ENCODE measurements around the gene HLCS.

Gene HLCS

DNA sequence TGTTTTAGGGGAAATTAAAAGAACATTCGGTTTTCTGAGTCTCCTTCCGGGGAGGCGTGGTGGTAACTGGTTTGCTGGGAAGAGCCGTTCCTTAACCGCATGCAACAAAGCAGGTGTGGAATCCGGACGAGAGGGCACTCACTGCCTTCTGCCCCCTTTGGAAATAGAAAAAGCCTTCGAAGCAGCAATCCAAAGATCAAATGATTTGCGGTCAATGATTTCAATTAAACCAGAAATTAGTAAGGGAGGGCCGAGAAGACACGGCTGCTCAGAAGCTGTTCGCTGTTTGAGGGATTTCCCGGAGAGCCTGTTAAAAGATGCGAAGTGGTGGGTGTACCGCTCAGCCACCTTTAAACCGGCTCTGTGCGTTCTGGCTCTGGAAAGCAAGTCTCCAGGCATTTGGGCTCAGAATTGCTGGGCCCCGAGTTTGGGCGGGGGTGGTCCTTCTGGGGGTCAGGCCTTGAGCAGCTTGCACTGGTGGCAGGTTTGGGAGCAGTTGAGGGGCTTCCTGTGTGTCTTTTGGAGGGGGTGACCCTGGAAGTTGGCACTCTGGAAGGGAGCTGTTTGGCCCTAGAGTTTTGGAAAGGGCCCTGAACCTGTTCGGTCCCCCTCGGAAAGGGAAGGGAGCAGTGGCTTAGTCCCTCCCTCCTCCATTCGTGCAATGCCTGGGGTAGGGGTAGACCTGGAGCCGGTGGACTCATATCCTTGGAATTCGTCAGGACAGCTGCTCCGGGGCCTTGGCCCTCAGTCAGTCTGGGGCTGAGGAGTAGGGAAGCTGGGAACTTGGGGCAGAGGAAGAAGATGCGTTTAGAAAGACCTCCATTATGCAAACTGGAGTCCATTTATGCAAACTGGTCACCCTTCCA, 264.5 kb downstream of the HLCS start:
- DNase-seq, result no peak

DNA sequence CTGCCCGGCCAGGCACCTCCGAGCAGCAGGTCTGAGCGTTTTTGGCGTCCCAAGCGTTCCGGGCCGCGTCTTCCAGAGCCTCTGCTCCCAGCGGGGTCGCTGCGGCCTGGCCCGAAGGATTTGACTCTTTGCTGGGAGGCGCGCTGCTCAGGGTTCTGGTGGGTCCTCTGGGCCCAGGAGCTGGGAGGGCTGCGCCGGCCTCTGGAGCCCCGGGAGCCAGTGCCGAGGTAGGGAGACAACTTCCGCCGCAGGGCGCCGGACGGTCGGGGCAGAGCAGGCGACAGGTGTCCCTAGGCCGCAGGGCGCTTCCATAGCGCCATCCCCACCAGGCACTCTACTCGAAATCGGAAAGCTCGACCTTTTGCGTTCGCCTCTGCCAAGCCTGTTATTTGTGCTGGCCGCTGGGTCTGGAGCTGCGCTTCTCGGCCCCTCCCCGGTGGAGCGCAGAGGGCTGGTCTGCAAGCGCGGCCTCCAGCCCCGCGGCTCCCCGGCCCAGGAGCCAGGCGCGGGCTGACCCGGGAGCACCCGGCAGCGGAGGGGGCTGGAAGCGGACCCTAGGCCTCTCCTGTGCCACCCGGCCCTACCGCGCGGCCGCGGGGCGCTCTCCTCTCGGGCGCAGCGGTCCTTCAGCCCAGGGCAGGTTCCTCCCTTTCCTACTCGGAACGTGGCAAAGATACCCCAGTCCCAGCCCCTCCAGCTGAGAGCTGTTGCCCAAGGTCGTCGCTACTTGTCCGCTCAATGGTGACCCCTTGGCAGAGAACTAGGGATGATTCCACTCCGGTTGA, 265.3 kb downstream of the HLCS start:
- DNase-seq, result no peak
